Hematopoietic multipotent progenitor cell treated with erythropoietin and hydrocortisone succinate and interleukin-3 and kit ligand, for 8 days (in vitro differentiated cells): ENCODE results near the gene HOXA13.

Experiments
- DNase-seq: peaks from one replicate; pipeline ENCODE4 v3.0.0-alpha.2; 2015

The HOXA13 gene

GRCh38 chr7:27144781-27145164, 55.1 kb downstream of the HOXA13 start:
- no peak for DNase-seq
